Fibroblast of skin of scalp (primary cell): ENCODE data around the gene RABGAP1L.
"Not testable (repeated sequence)": the region's sequence is repeated elsewhere in the genome, so short reads cannot be mapped to it uniquely, and the experiment has no call there.

Source experiments
- DNase-seq: peaks from one replicate; pipeline ENCODE4 v3.0.0-alpha.2; 2013

RABGAP1L gene

GRCh38 chr1:174894117-174894762 lies 734.9 kb downstream of the RABGAP1L start:
- no peak for DNase-seq

GRCh38 chr1:174895610-174896009 lies 736.3 kb downstream of the RABGAP1L start:
- DNase-seq: not testable (repeated sequence)

- no peak for DNase-seq
Observed at GRCh38 chr1:174898102-174898797, 738.9 kb downstream of the RABGAP1L start.

- no peak for DNase-seq
Observed at GRCh38 chr1:174900317-174900716, 741.0 kb downstream of the RABGAP1L start.

GRCh38 chr1:174902531-174903099 lies 743.3 kb downstream of the RABGAP1L start:
- no peak for DNase-seq

GRCh38 chr1:174911606-174912005 lies 752.3 kb downstream of the RABGAP1L start:
- no peak for DNase-seq

GRCh38 chr1:174912264-174912663 lies 752.9 kb downstream of the RABGAP1L start:
- DNase-seq: no peak

- no peak for DNase-seq
Observed at GRCh38 chr1:174913225-174913903, 754.0 kb downstream of the RABGAP1L start.

GRCh38 chr1:174914991-174915390 lies 755.7 kb downstream of the RABGAP1L start:
- DNase-seq: no peak

GRCh38 chr1:174916846-174917245 lies 757.5 kb downstream of the RABGAP1L start:
- DNase-seq: no peak

- no peak for DNase-seq
Observed at GRCh38 chr1:174920093-174920492, 760.8 kb downstream of the RABGAP1L start.

- no peak for DNase-seq
Observed at GRCh38 chr1:174922121-174922520, 762.8 kb downstream of the RABGAP1L start.

- no peak for DNase-seq
Observed at GRCh38 chr1:174923820-174924219, 764.5 kb downstream of the RABGAP1L start.

GRCh38 chr1:174928541-174928940 lies 769.2 kb downstream of the RABGAP1L start:
- DNase-seq: no peak

GRCh38 chr1:174931214-174931613 lies 771.9 kb downstream of the RABGAP1L start:
- DNase-seq: no peak

- no peak for DNase-seq
Observed at GRCh38 chr1:174932587-174932986, 773.3 kb downstream of the RABGAP1L start.

- DNase-seq: no peak
Observed at GRCh38 chr1:174935961-174936727, 776.8 kb downstream of the RABGAP1L start.

GRCh38 chr1:174938281-174939007 lies 779.1 kb downstream of the RABGAP1L start:
- no peak for DNase-seq

GRCh38 chr1:174939775-174940545 lies 780.6 kb downstream of the RABGAP1L start:
- no peak for DNase-seq

- DNase-seq: no peak
Observed at GRCh38 chr1:174940646-174941175, 781.4 kb downstream of the RABGAP1L start.
